DOHH2 (cell line): ENCODE results near the gene NUDT19.
A peak's percentile ranks its signal among the peaks of the same experiment; 100 is the strongest.

Experiments used
- H3F3A ChIP-seq: fragments of 200-600 bp; sonication (generic), shearing (Covaris generic); 2 replicates; pipeline ENCODE4 v1.6.0; 2016; ENCODE audit warnings: antibody characterized with exemption, mild to moderate bottlenecking; ENCODE audit not compliant: control insufficient read depth, insufficient read depth
- H3K27ac ChIP-seq: fragments of 200-600 bp; sonication (generic); 2 replicates; pipeline ENCODE4 v1.5.1; 2014; ENCODE audit warnings: low read depth, mild to moderate bottlenecking, low read length, moderate library complexity
- H3K27me3 ChIP-seq: fragments of 200-600 bp; sonication (generic); 2 replicates; pipeline ENCODE4 v1.6.1; 2014; ENCODE audit warnings: mild to moderate bottlenecking, low read length, mixed read lengths; ENCODE audit not compliant: control insufficient read depth
- H3K36me3 ChIP-seq: fragments of 200-600 bp; sonication (generic); 2 replicates; pipeline ENCODE4 v1.6.1; 2014; ENCODE audit warnings: mild to moderate bottlenecking, low read length, moderate library complexity, mixed read lengths; ENCODE audit not compliant: control insufficient read depth
- H3K4me1 ChIP-seq: fragments of 200-600 bp; sonication (generic); 2 replicates; pipeline ENCODE4 v1.6.1; 2014; ENCODE audit warnings: mild to moderate bottlenecking, low read length, mixed read lengths; ENCODE audit not compliant: control insufficient read depth
- H3K4me2 ChIP-seq: fragments of 200-600 bp; sonication (generic); 2 replicates; pipeline ENCODE4 v1.6.0; 2014; ENCODE audit warnings: mild to moderate bottlenecking, low read length, moderate library complexity
- H3K4me3 ChIP-seq: fragments of 200-600 bp; sonication (generic); 2 replicates; pipeline ENCODE4 v1.5.1; 2014; ENCODE audit warnings: mild to moderate bottlenecking, low read length, mixed read lengths
- H3K79me2 ChIP-seq: fragments of 200-600 bp; sonication (generic); 2 replicates; pipeline ENCODE4 v1.6.1; 2014; ENCODE audit warnings: mild to moderate bottlenecking, low read length, mixed read lengths; ENCODE audit not compliant: control insufficient read depth
- H3K9me2 ChIP-seq: fragments of 200-600 bp; sonication (generic); replicated peaks from 2 replicates; pipeline ENCODE4 v1.6.1; 2014; ENCODE audit warnings: mild to moderate bottlenecking, low read length, mixed read lengths; ENCODE audit not compliant: control insufficient read depth
- H3K9me3 ChIP-seq: fragments of 200-600 bp; sonication (generic); 2 replicates; pipeline ENCODE4 v1.6.1; 2014; ENCODE audit warnings: antibody characterized with exemption, low read length, mixed read lengths; ENCODE audit not compliant: control insufficient read depth, insufficient read depth
- H4K20me1 ChIP-seq: fragments of 200-600 bp; sonication (generic); 2 replicates; pipeline ENCODE4 v1.6.0; 2014; ENCODE audit warnings: low read depth, mild to moderate bottlenecking, antibody characterized with exemption, low read length, moderate library complexity; ENCODE audit not compliant: control insufficient read depth, insufficient read depth
- CTCF ChIP-seq: fragments of 200-600 bp; sonication (generic); IDR thresholded peaks from one replicate; pipeline ENCODE4 v1.5.1; 2014; ENCODE audit warnings: antibody characterized with exemption, mild to moderate bottlenecking, low read depth, low read length; ENCODE audit not compliant: poor library complexity, severe bottlenecking
- EZH2phosphoT487 ChIP-seq: fragments of 200-600 bp; sonication (generic); IDR thresholded peaks from 2 replicates; pipeline ENCODE4 v1.6.1; 2017; ENCODE audit warnings: borderline replicate concordance, mild to moderate bottlenecking, antibody characterized with exemption, low read length, moderate library complexity, mixed read lengths

The NUDT19 gene

GRCh38 chr19:32675720-32676185 lies 15.9 kb upstream of the NUDT19 start, which contains the start of gene RGS9BP:
Gene RGS9BP (plus strand): TSS chr19:32675848. CDS start chr19:32676264, 416 bp downstream.
- Histone ChIP-seq H3K4me1 (peaks cover 23% of the 10 kb centered on the region), H3K79me2 (peaks cover 42% of the 10 kb centered on the region), H3K4me3 (peak within 1 kb of the TSS; percentile 91), H3K9me2 (no peaks in the 10 kb centered on the region), H3F3A (no peaks in the 10 kb centered on the region), H3K4me2 (peak within 1 kb of the TSS; percentile 97), H3K27ac (no peak within 1 kb of the TSS; the same call in 1 of the 2 replicates), H3K36me3 (peaks cover 13% of the 10 kb centered on the region; the same call in 1 of the 2 replicates), H3K27me3 (no peaks in the 10 kb centered on the region), H3K9me3 (no peaks in the 10 kb centered on the region), H4K20me1 (peaks cover 16% of the 10 kb centered on the region)
- TF ChIP-seq CTCF, result no peak
- TF ChIP-seq EZH2phosphoT487, result no peak

- H3K79me2 ChIP-seq, result peaks cover 36% of the 10 kb centered on the region
- no peaks in the 10 kb centered on the region for H3K9me3 ChIP-seq
- H3K4me3 ChIP-seq, result peak overlapping the region; percentile 91
Observed at GRCh38 chr19:32676186-32676894, 15.3 kb upstream of the NUDT19 start.

GRCh38 chr19:32676895-32677359 lies 14.7 kb upstream of the NUDT19 start:
- Histone ChIP-seq H3K79me2 (peaks cover 30% of the 10 kb centered on the region), H4K20me1 (peaks cover 16% of the 10 kb centered on the region), H3K36me3 (peaks cover 13% of the 10 kb centered on the region; the same call in 1 of the 2 replicates), H3K27me3 (no peaks in the 10 kb centered on the region), H3F3A (no peaks in the 10 kb centered on the region), H3K4me1 (peaks cover 23% of the 10 kb centered on the region), H3K27ac (no peak overlapping the region), H3K4me3 (no peak overlapping the region), H3K9me3 (no peaks in the 10 kb centered on the region), H3K4me2 (no peak overlapping the region), H3K9me2 (no peaks in the 10 kb centered on the region)
- TF ChIP-seq CTCF, result no peak
- no peak for TF ChIP-seq EZH2phosphoT487

More at GRCh38 chr19:32676186-32676894, 15.3 kb upstream of the NUDT19 start:
- Histone ChIP-seq H3K4me2 (peak overlapping the region; percentile 97), H3K27me3 (no peaks in the 10 kb centered on the region), H3K27ac (no peak overlapping the region), H3F3A (no peaks in the 10 kb centered on the region), H3K9me2 (no peaks in the 10 kb centered on the region), H3K4me1 (peaks cover 23% of the 10 kb centered on the region), H3K36me3 (peaks cover 13% of the 10 kb centered on the region; the same call in 1 of the 2 replicates), H4K20me1 (peaks cover 16% of the 10 kb centered on the region)
- TF ChIP-seq CTCF, result no peak
- TF ChIP-seq EZH2phosphoT487, result no peak
